HG02763 (cell line): ENCODE data around the gene RSPH10B2.
A peak's percentile ranks its signal among the peaks of the same experiment; 100 is the strongest.
"Not testable (repeated sequence)": the region's sequence is repeated elsewhere in the genome, so short reads cannot be mapped to it uniquely, and the experiment has no call there.

ENCODE experiments used
- ATAC-seq: cut with Tn5 transposase; IDR thresholded peaks from one replicate; pipeline ENCODE4 v1.9.1; 2021; ENCODE audit warnings: mild to moderate bottlenecking, moderate library complexity; ENCODE audit not compliant: unreplicated experiment

The RSPH10B2 gene

GRCh38 chr7:6753964-6754363 lies at the start of gene RSPH10B2:
RSPH10B2 (plus strand) TSS chr7:6754103; CDS start chr7:6757678, 3,575 bp downstream.
- ATAC-seq = not testable (repeated sequence)

GRCh38 chr7:6705959-6706665 lies 47.8 kb upstream of the RSPH10B2 start:
- peak; percentile 25 for ATAC-seq

GRCh38 chr7:6706666-6707407 lies 47.1 kb upstream of the RSPH10B2 start, which contains the start of gene ZNF12:
ZNF12 (minus strand) TSS chr7:6706947; CDS start chr7:6705173, 1,774 bp downstream.
- peak; percentile 95 for ATAC-seq

DNA sequence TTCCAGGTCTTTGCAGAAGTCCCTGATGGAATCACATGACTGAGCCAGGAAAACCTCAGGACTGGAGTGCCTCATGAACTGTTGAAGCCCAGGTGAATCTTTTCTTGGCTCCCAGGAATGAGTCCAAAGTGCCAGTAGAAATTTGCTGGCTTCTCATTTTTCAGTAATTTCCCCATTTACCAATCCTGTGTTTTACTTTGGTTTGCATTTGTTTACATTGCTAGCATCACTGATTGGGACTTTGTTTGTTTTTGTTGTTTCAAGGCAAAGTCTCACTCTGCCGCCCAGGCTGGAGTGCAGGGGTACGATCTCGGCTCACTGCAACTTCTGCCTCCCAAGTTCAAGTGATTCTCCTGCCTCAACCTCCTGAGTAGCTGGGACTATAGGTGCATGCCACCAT lies 45.6 kb upstream of the RSPH10B2 start:
- no peak for ATAC-seq

DNA sequence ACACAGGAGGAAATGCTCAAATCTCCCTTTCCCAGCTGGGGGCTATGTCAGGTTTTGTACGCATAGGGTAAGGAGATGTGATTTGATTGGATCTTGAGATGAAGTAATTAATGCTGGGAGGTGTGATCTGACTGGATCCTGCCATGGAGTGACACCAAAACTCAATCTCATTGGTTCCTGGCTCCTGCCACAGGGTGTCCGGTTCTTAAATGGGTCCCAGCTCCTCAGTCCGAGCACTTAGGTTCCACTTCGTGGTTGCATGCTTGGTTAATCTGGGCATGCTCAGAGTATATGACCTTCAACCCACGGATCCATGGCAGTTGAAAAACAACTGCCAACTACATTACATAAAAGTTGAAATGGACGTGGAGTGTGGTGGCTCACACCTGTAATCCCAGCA lies 44.1 kb upstream of the RSPH10B2 start:
- ATAC-seq = no peak

DNA sequence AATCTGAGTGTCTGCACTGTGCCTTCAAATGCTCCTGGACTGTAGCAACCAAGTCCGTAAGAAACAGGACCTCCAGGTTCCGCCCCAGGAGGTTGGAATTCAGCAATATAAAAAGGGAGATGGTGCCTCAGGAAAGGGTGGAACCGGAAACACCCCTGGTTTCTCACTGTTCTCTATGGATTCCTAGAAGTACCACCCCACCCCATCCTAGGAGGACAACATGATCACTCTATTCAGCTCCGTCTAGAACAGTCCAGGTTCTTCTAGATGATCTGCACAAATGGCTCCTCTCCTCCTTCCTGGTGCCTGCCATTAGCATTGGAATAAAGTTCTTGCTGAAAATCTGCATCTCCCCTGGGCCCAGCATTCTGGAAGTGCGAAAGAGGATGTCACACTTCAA lies 39.5 kb upstream of the RSPH10B2 start:
- ATAC-seq = no peak

DNA sequence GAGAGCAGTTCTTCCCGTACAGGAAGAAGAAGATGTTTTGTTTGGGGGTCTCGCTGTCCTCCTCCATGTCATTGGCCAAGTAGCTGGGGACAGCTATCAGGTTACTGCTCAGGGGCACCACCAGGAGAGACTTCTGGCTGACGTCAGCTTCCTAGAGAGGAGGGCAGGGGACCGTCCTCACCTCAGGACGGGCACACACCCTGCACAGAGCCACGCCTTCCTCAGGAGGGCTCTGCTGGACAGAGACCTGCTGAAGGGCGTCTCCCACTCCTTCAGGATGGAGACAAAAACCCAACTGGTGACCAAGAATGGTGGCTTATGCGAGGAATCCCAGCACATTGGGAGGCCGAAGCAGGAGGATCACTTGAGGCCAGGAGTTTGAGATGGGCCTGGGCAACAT lies 38.0 kb upstream of the RSPH10B2 start:
- ATAC-seq = not testable (repeated sequence)

- no peak for ATAC-seq
Measured at GRCh38 chr7:6718124-6718523, 35.8 kb upstream of the RSPH10B2 start.

- not testable (repeated sequence) for ATAC-seq
Measured at GRCh38 chr7:6724351-6724750, 29.6 kb upstream of the RSPH10B2 start.

- peak; percentile 59 for ATAC-seq
Measured at GRCh38 chr7:6725003-6725402, 28.9 kb upstream of the RSPH10B2 start.

DNA sequence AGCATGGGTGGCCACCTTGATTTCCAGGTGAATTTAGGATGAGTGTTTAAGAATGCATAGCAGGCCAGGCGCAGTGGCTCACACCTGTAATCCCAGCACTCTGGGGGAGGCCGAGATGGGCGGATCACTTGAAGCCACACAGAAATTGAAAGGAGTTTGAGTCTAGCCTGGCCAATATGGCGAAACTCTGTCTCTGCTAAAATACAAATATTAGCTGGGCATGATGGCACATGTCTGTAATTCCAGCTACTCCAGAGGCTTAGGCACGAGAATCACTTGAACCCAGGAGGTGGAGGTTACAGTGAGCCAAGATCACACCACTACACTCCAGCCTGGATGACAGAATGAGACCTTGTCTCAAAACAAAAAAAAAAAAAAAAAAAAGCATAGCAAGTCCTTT lies 27.6 kb upstream of the RSPH10B2 start:
- ATAC-seq = not testable (repeated sequence)

DNA sequence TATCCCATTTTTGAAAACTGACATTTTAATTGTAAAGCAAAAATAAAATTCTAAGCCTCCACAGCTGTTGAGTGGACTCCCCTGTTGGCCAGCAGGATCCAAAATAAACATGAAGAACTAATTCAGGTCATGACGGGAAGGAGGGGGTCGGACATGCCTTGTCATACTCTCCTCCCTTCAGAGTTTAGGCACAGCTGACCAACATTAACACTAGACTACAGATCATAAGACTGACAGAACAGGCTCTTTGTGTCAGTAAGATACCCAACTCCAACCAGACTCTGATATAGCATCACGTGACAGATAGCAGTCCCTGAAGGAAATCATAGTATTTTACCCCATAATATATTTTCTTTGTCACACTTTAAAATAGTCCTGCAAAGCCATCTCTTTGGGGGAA lies 26.2 kb upstream of the RSPH10B2 start:
- ATAC-seq = no peak

DNA sequence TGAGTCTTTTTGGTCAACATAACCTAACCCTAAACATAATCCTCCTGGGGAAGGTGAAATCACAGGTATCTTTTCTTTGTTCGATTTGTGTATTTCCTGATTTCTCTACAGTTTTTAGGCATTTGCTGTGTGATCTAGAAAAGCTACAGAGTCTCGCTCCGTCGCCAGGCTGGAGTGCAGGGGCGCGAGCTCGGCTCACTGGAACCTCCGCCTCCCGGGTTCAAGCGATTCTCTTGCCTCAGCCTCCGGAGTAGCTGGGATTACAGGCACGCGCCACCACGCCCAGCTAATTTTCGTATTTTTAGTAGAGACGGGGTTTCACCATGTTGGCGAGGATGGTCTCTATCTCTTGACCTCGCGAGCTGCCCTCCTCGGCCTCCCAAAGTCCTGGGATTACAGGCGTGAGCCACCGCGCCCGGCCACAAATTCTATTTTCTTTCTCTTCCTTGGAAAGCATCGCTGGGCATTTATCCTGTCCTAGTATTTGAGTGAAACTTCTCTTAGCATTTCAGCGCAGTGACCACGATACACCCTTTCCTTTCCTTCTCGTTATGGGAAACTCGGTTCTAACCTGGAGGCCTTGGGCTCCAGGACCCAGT lies 24.9 kb upstream of the RSPH10B2 start:
- not testable (repeated sequence) for ATAC-seq

DNA sequence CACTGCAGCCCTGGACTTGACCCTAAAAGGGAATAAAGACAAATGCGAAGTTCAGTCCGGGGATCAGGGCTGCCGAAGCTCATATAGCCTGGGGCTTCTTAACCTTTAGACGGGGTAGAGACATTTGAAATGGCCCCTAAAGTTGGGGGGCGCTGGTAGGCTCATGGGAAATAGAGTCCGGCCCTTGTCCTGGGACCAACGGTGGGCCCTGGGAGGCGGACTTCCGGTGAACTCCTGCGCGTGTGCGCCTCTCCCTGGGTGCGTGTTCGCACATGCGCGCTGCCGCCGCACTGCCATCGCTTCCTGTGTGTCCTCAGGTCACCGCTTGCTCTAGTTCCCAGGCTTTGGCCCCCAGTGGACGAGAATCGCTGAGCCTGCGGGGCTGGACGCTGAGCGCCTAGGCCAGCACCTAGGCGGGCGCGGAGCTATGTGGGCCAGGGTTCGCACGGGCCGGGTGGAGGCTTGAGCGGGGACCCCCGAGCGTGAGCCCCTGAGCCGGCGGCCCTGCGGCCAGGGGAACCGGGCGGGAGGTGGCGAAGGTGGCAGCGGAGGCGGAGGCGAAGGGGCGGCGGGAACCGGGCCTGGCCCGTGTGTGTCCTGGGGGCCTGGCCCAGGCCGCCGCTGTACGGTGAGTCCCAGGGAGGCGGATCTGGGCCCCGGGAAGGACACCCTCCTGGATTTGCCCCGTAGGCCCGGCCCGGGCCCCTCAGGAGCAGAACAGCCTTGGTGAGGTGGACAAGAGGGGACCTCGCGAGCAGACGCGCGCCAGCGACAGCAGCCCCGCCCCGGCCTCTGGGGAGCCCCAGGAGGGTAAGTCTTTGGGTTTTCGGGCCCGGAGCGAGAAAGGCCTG lies 24.2 kb upstream of the RSPH10B2 start:
- ATAC-seq = peak; percentile 91

DNA sequence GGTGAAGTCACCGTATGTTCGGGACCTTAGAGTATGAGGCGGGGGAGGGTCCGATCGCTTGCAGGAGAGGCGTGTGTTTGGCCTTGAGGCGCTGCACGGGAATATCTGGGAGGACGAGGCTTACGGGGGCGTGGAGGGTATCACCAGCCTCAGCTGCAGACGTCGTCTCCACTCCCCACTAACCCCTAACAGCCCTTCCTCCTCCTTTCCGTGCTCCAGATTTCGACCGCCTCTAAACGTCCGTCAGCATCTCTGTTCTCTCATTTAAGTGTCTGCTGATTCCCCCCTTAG lies 23.6 kb upstream of the RSPH10B2 start:
- no peak for ATAC-seq

GRCh38 chr7:6738415-6738814 lies 15.5 kb upstream of the RSPH10B2 start:
- ATAC-seq = not testable (repeated sequence)

- ATAC-seq = not testable (repeated sequence)
Measured at GRCh38 chr7:6744410-6745100, 9.3 kb upstream of the RSPH10B2 start.

DNA sequence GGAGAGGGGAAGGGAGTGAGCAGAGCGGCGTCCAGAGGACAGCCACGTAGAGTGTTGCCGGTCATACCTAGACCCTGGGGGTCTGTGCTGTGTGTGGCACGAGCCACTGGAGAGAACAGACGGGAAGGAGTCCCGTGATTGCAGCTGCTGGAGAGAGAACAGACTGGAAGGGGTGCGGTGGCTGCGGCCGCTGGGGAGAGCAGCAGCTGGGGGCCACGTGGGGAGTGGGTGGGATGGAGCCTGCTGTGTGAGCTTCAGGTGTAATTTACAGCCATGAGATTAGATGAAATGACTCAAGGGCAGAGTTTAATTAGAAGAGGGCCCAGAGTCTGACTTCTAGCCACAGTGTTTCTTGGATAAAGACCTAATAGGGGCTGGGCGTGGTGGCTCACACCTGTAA lies 4.6 kb upstream of the RSPH10B2 start:
- not testable (repeated sequence) for ATAC-seq

DNA sequence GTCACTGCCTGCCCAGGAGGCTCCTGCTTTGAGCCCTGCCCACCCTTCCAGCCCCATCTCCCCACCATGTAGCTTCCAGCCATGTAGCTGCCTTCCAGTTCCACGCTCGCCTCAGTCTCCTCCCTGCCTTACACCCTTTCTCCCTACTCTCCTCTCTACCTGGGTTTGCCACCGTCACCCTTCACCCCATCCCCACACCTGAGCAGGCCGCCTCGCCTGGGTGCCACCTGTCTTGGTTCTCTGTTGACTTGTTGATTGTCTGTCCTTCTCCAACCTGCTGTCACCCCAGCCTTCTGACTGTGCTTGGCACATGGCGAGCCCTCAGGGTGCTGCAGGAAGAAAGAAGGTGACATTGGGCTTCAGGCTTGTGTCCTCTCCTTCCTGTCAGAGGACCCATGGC lies 3.7 kb upstream of the RSPH10B2 start:
- ATAC-seq = not testable (repeated sequence)

DNA sequence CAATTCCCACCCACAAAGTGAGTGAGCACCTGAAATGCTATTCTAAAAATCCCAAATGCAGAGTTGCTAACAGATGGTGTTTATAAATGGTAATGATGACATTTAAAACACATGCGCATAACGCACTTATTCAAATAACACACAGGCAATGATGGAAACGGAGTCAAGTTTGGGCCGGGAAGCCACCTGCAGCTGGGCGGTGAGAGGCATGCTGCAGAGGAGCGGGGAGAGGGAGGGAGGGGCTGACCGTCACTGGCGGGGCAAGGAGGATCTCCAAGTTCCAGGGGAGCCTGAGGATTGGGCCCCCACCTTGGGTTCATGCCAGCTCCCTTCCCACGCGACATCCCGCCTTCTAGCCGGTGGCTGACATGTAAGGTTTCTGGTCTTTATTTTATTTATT lies 7.3 kb downstream of the RSPH10B2 start:
- not testable (repeated sequence) for ATAC-seq
